Tibial nerve (tissue), 4 donors: ENCODE measurements around the gene CDKL5. TPM values are rescaled to one million over a fixed set of nuclear protein-coding genes. Genes with fewer than 3 reads are reported as not detected.

ENCODE experiments used
- DNase-seq, 2 donors: peaks; one replicate each; pipeline ENCODE4 v3.0.0-alpha.2; 2019; ENCODE audit warnings: low spot score in 2 of 2
- H3K27ac ChIP-seq, 4 donors: fragments of 200-600 bp; sonication (generic) in 3 of 4; one replicate each; pipeline ENCODE4 v1.5.1; 2017 to 2019; ENCODE audit warnings: mild to moderate bottlenecking in 1 of 4
- H3K27me3 ChIP-seq, 2 donors: fragments of 200-600 bp; sonication (generic) in 1 of 2; one replicate each; pipeline versions ENCODE4 v1.5.1 to v1.6.0; 2017 to 2019
- H3K36me3 ChIP-seq, 3 donors: fragments of 200-600 bp; sonication (generic); one replicate each; pipeline ENCODE4 v1.5.1; 2018 to 2019
- H3K4me1 ChIP-seq, 4 donors: fragments of 200-600 bp; sonication (generic) in 3 of 4; one replicate each; pipeline ENCODE4 v1.5.1; 2017 to 2019
- H3K4me3 ChIP-seq, 4 donors: fragments of 200-600 bp; sonication (generic) in 3 of 4; one replicate each; pipeline ENCODE4 v1.5.1; 2017 to 2019; ENCODE audit warnings: mild to moderate bottlenecking in 1 of 4, moderate library complexity in 1 of 4
- H3K9me3 ChIP-seq, 4 donors: fragments of 200-600 bp; sonication (generic) in 3 of 4; one replicate each; pipeline ENCODE4 v1.5.1; 2017 to 2019
- CTCF ChIP-seq, 5 experiments: fragments of 200-600 bp in 3 of 5; fragments of 450-650 bp in 2 of 5; sonication (generic) in 3 of 5; IDR thresholded peaks; one replicate each; pipeline ENCODE4 v1.5.1; 2016 to 2019; ENCODE audit warnings: antibody characterized with exemption in 5 of 5, mild to moderate bottlenecking in 3 of 5, moderate library complexity in 2 of 5
- EP300 ChIP-seq, 2 donors: sonication (generic); formaldehyde crosslinking; IDR thresholded peaks; one replicate each; pipeline ENCODE4 v1.6.1; 2017; ENCODE audit warnings: antibody characterized with exemption in 2 of 2, mild to moderate bottlenecking in 1 of 2
- POLR2A ChIP-seq, 2 donors: fragments of 450-650 bp; IDR thresholded peaks; one replicate each; pipeline ENCODE4 v1.6.1; 2017; ENCODE audit warnings: antibody characterized with exemption in 2 of 2, mild to moderate bottlenecking in 2 of 2, moderate library complexity in 2 of 2
- WGBS, 2 donors: methylation state at CpG; one replicate each; pipeline ENCODE4 v1.1.5; 2018; 5-methylcytosine and 5-hydroxymethylcytosine counted together
- total RNA-seq, 4 donors: library from RNA; depleted of rRNA; stranded (reverse); fragments of >200 nt; gene quantifications; one replicate each; pipeline ENCODE4 v1.1.0, GENCODE V29; 2016

Gene CDKL5
- total RNA-seq, 4 donors from 2014 or later, result 6.1 to 7.5 (median 6.3) TPM

- no peaks in the 10 kb centered on the region for H3K9me3 ChIP-seq
- H3K27ac ChIP-seq, result no peak overlapping the region
- no peak overlapping the region for H3K4me3 ChIP-seq
- WGBS, 2 donors, result 72 to 92% methylated on average over 4 of the region's 4 CpGs
- no peaks in the 10 kb centered on the region for H3K36me3 ChIP-seq
- no peaks in the 10 kb centered on the region for H3K27me3 ChIP-seq
- no peaks in the 10 kb centered on the region for H3K4me1 ChIP-seq
- TF ChIP-seq EP300 (IDR thresholded peaks at IDR 0.05) (no peak), POLR2A (IDR thresholded peaks at IDR 0.05) (no peak), CTCF (IDR thresholded peaks at IDR 0.05) (no peak)
- DNase-seq, result no peak
Measured at GRCh38 chrX:18449236-18449635, 23.8 kb downstream of the CDKL5 start.

GRCh38 chrX:18455384-18455783 lies 30.0 kb downstream of the CDKL5 start:
- no peaks in the 10 kb centered on the region for H3K4me1 ChIP-seq
- DNase-seq, result no peak
- H3K9me3 ChIP-seq, result no peaks in the 10 kb centered on the region
- H3K36me3 ChIP-seq, result no peaks in the 10 kb centered on the region
- H3K27me3 ChIP-seq, result no peaks in the 10 kb centered on the region
- TF ChIP-seq POLR2A (IDR thresholded peaks at IDR 0.05) (no peak), CTCF (IDR thresholded peaks at IDR 0.05) (no peak), EP300 (IDR thresholded peaks at IDR 0.05) (no peak)
- H3K27ac ChIP-seq, result no peak overlapping the region
- WGBS, 2 donors, result 50 to 51% methylated on average over 2 of the region's 2 CpGs
- no peak overlapping the region for H3K4me3 ChIP-seq

- Histone ChIP-seq H3K9me3 (no peaks in the 10 kb centered on the region), H3K27ac (no peak overlapping the region), H3K4me1 (no peaks in the 10 kb centered on the region), H3K27me3 (no peaks in the 10 kb centered on the region), H3K4me3 (no peak overlapping the region), H3K36me3 (no peaks in the 10 kb centered on the region)
- WGBS, 2 donors, result 76 to 80% methylated on average over 2 of the region's 2 CpGs
- no peak for TF ChIP-seq POLR2A (IDR thresholded peaks at IDR 0.05)
- DNase-seq, result no peak
Measured at GRCh38 chrX:18457000-18457399, 31.6 kb downstream of the CDKL5 start.

GRCh38 chrX:18461431-18461830 lies 36.0 kb downstream of the CDKL5 start:
- 41 to 64% methylated on average over 1 of the region's 1 CpG for WGBS, 2 donors
- DNase-seq, result no peak
- no peaks in the 10 kb centered on the region for H3K9me3 ChIP-seq
- H3K4me3 ChIP-seq, result no peak overlapping the region
- TF ChIP-seq CTCF (IDR thresholded peaks at IDR 0.05), result no peak
- no peak for TF ChIP-seq EP300 (IDR thresholded peaks at IDR 0.05)
- no peak for TF ChIP-seq POLR2A (IDR thresholded peaks at IDR 0.05)
- H3K27ac ChIP-seq, result no peak overlapping the region
- H3K36me3 ChIP-seq, result no peaks in the 10 kb centered on the region
- H3K27me3 ChIP-seq, result no peaks in the 10 kb centered on the region
- H3K4me1 ChIP-seq, result no peaks in the 10 kb centered on the region

- Histone ChIP-seq H3K4me1 (no peaks in the 10 kb centered on the region), H3K36me3 (no peaks in the 10 kb centered on the region)
- TF ChIP-seq POLR2A (IDR thresholded peaks at IDR 0.05) (no peak), CTCF (IDR thresholded peaks at IDR 0.05) (no peak), EP300 (IDR thresholded peaks at IDR 0.05) (no peak)
Measured at GRCh38 chrX:18464499-18464898, 39.1 kb downstream of the CDKL5 start.

GRCh38 chrX:18465051-18465450 lies 39.6 kb downstream of the CDKL5 start:
- Histone ChIP-seq H3K4me3 (no peak overlapping the region), H3K9me3 (no peaks in the 10 kb centered on the region), H3K27me3 (no peaks in the 10 kb centered on the region), H3K36me3 (no peaks in the 10 kb centered on the region), H3K27ac (no peak overlapping the region), H3K4me1 (no peaks in the 10 kb centered on the region)
- TF ChIP-seq EP300 (IDR thresholded peaks at IDR 0.05) (no peak), POLR2A (IDR thresholded peaks at IDR 0.05) (no peak), CTCF (IDR thresholded peaks at IDR 0.05) (no peak)
- WGBS, 2 donors, result 69 to 71% methylated on average over 4 of the region's 4 CpGs
- DNase-seq, result no peak

More at GRCh38 chrX:18464499-18464898, 39.1 kb downstream of the CDKL5 start:
- Histone ChIP-seq H3K4me3 (no peak overlapping the region), H3K9me3 (no peaks in the 10 kb centered on the region), H3K27ac (no peak overlapping the region), H3K27me3 (no peaks in the 10 kb centered on the region)
- DNase-seq, result no peak
